Liver (tissue), 9 donors: ENCODE measurements around the gene DNAJC4. TPM values are rescaled to one million over a fixed set of nuclear protein-coding genes. Genes with fewer than 3 reads are reported as not detected.

ENCODE experiments used
- DNase-seq: peaks from one replicate; pipeline ENCODE4 v3.0.0-alpha.2; 2017; ENCODE audit warnings: low spot score
- H3K27ac ChIP-seq, 2 donors: one replicate each; pipeline ENCODE4 v1.7.0; 2013; ENCODE audit warnings: inconsistent platforms in 2 of 2, low read length in 2 of 2, control low read depth in 1 of 2, low read depth in 1 of 2, mild to moderate bottlenecking in 1 of 2
- H3K27me3 ChIP-seq, 4 donors: one replicate each; pipeline versions ENCODE4 v1.6.1 to v1.7.0; 2013; ENCODE audit warnings: low read length in 3 of 4, inconsistent platforms in 1 of 4, mild to moderate bottlenecking in 1 of 4, moderate library complexity in 1 of 4; ENCODE audit not compliant: control insufficient read depth in 4 of 4, insufficient read depth in 4 of 4
- H3K36me3 ChIP-seq, 4 donors: one replicate each; pipeline versions ENCODE4 v1.6.1 to v1.7.0; 2013; ENCODE audit warnings: low read length in 3 of 4, mild to moderate bottlenecking in 3 of 4, low read depth in 1 of 4, moderate library complexity in 1 of 4; ENCODE audit not compliant: control insufficient read depth in 4 of 4, insufficient read depth in 3 of 4
- H3K4me1 ChIP-seq, 4 donors: one replicate each; pipeline versions ENCODE4 v1.6.1 to v1.7.0; 2013; ENCODE audit warnings: low read length in 3 of 4, mild to moderate bottlenecking in 3 of 4, moderate library complexity in 1 of 4; ENCODE audit not compliant: control insufficient read depth in 4 of 4, insufficient read depth in 4 of 4
- H3K4me3 ChIP-seq, 3 donors: one replicate each; pipeline versions ENCODE4 v1.6.1 to v1.7.0; 2013; ENCODE audit warnings: low read length in 3 of 3, control low read depth in 1 of 3, low read depth in 1 of 3, mild to moderate bottlenecking in 1 of 3
- H3K9ac ChIP-seq, 2 donors: one replicate each; pipeline ENCODE4 v1.7.0; 2013; ENCODE audit warnings: low read length in 2 of 2, mild to moderate bottlenecking in 2 of 2, moderate library complexity in 2 of 2, control low read depth in 1 of 2, low read depth in 1 of 2
- H3K9me3 ChIP-seq, 4 donors: one replicate each; pipeline versions ENCODE4 v1.6.1 to v1.7.0; 2013; ENCODE audit warnings: low read length in 3 of 4; ENCODE audit not compliant: control insufficient read depth in 4 of 4
- EGR1 ChIP-seq, 2 donors: IDR thresholded peaks; 2 replicates each; pipeline ENCODE4 v1.6.1; 2016 to 2018; ENCODE audit warnings: antibody characterized with exemption in 2 of 2, low read depth in 2 of 2
- FOXA1 ChIP-seq: IDR thresholded peaks from 2 replicates; pipeline ENCODE4 v1.6.1; 2016; ENCODE audit warnings: antibody characterized with exemption
- FOXA2 ChIP-seq: IDR thresholded peaks from 2 replicates; pipeline ENCODE4 v1.6.1; 2016; ENCODE audit warnings: antibody characterized with exemption
- GABPA ChIP-seq, 2 donors: IDR thresholded peaks in 1 of 2; conservative IDR thresholded peaks in 1 of 2; 2 replicates each; pipeline ENCODE4 v1.6.1; 2016; ENCODE audit warnings: antibody characterized with exemption in 2 of 2, mild to moderate bottlenecking in 1 of 2, moderate library complexity in 1 of 2
- HNF4A ChIP-seq, 2 donors: conservative IDR thresholded peaks; 2 replicates each; pipeline ENCODE4 v1.6.1; 2016; ENCODE audit warnings: antibody characterized with exemption in 2 of 2, mild to moderate bottlenecking in 2 of 2
- HNF4G ChIP-seq: IDR thresholded peaks from 2 replicates; pipeline ENCODE4 v1.6.1; 2016; ENCODE audit warnings: antibody characterized with exemption
- JUND ChIP-seq, 2 donors: IDR thresholded peaks; 2 replicates each; pipeline ENCODE4 v1.6.1; 2016; ENCODE audit warnings: antibody characterized with exemption in 2 of 2
- NR2F2 ChIP-seq: IDR thresholded peaks from 2 replicates; pipeline ENCODE4 v1.6.1; 2016; ENCODE audit warnings: antibody characterized with exemption
- RAD21 ChIP-seq, 2 donors: IDR thresholded peaks; 2 replicates each; pipeline ENCODE4 v1.6.1; 2016; ENCODE audit warnings: antibody characterized with exemption in 2 of 2, mild to moderate bottlenecking in 2 of 2
- RXRA ChIP-seq, 2 donors: IDR thresholded peaks; 2 replicates each; pipeline ENCODE4 v1.6.1; 2017 to 2018; ENCODE audit warnings: antibody characterized with exemption in 2 of 2, mild to moderate bottlenecking in 1 of 2
- SP1 ChIP-seq: IDR thresholded peaks from 2 replicates; pipeline ENCODE4 v1.6.1; 2018; ENCODE audit warnings: antibody characterized with exemption, mild to moderate bottlenecking
- TAF1 ChIP-seq: conservative IDR thresholded peaks from 2 replicates; pipeline ENCODE4 v1.6.1; 2016; ENCODE audit warnings: antibody characterized with exemption, mild to moderate bottlenecking
- YY1 ChIP-seq: IDR thresholded peaks from 2 replicates; pipeline ENCODE4 v1.6.1; 2016; ENCODE audit warnings: antibody characterized with exemption, mild to moderate bottlenecking
- WGBS: extraction: QIAGEN DNeasy Blood & Tissue Kit; methylation state at CpG from one replicate; pipeline ENCODE4 v1.1.7; 2013; 5-methylcytosine and 5-hydroxymethylcytosine counted together
- polyA plus RNA-seq, 2 donors: library from polyadenylated mRNA; stranded (reverse) in 1 of 2; unstranded in 1 of 2; fragments of 200-250 nt in 1 of 2; fragments of >200 nt in 1 of 2; fragmentation: Nextera tagmentation in 1 of 2; extraction: Ambion mirVana in 1 of 2; gene quantifications; one replicate each; pipeline versions ENCODE4 v1.2.1 to v1.2.3, GENCODE V29; 2013 to 2015
- total RNA-seq, 2 donors: library from RNA; depleted of rRNA; stranded (reverse); fragments of >200 nt; gene quantifications; one replicate each; pipeline ENCODE4 v1.2.3, GENCODE V29; 2014
- TF ChIP-seq, protein P1 (sequence below): IDR thresholded peaks from 2 replicates; pipeline ENCODE4 v1.6.1; 2016; ENCODE audit warnings: antibody characterized with exemption
- TF ChIP-seq, protein P2 (sequence below): IDR thresholded peaks from 2 replicates; pipeline ENCODE4 v1.6.1; 2016; ENCODE audit warnings: antibody characterized with exemption, mild to moderate bottlenecking
- TF ChIP-seq, protein P3 (sequence below): fragments of 150-350 bp; IDR thresholded peaks from 2 replicates; pipeline ENCODE4 v1.5.1; 2017; ENCODE audit warnings: improper control_type of control experiment, low read depth, low read length; ENCODE audit not compliant: missing input control
- TF ChIP-seq, protein P4 (sequence below): IDR thresholded peaks from 2 replicates; pipeline ENCODE4 v1.6.1; 2016; ENCODE audit warnings: antibody characterized with exemption
- TF ChIP-seq, protein P5 (sequence below): IDR thresholded peaks from 2 replicates; pipeline ENCODE4 v1.6.1; 2016; ENCODE audit warnings: antibody characterized with exemption
- donor health status: healthy.
- donor health status: healthy.
- donor health status: healthy.
- donor health status: healthy.
- donor health status: healthy.

DNAJC4 gene
- total and polyA plus RNA-seq, 4 donors: 8.5 to 25.9 (median 23.5) TPM

DNA sequence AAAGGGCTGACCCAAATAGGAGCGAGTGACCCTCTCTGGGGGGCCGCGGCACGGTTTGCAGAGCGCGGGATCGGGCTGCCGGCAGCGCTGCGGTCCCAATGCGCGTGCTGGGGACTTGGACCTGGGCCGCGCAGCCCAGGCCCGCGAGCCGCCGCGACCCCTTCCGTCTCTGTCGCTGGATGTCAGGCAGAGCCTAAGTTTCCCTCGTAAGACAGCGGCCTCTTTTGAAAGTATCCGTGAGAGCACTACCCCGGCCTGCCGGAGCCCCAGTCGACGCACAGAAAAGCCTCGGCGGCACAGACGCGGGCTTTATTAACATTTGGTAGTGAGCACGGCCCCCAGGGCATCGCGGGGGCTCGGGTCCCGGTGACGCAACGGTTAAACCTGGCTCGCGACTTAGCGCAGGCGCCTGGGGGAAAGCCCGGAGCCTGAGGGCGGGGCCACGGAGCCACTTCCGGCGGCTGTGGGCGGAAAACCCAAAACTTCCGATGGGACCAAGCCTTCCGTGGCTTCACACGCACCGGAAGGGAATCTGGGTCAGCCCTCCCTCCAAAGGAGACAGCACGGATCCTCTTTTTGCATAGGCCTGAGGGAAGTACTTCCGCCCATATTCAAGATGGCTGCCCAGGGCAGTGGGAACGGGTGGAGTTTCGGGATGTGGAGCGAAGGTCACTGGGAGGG, 39.3 kb downstream of the DNAJC4 start:
- no peaks in the 10 kb centered on the region for H3K27me3 ChIP-seq
- no peaks in the 10 kb centered on the region for H3K9me3 ChIP-seq
- TF ChIP-seq HNF4A (conservative IDR thresholded peaks at IDR 0.05): peak; percentile 50 to 53
- no peak for TF ChIP-seq FOXA2
- TF ChIP-seq TAF1: no peak
- TF ChIP-seq, protein P1, sequence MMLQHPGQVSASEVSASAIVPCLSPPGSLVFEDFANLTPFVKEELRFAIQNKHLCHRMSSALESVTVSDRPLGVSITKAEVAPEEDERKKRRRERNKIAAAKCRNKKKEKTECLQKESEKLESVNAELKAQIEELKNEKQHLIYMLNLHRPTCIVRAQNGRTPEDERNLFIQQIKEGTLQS: peak; percentile 72
- TF ChIP-seq, protein P2, sequence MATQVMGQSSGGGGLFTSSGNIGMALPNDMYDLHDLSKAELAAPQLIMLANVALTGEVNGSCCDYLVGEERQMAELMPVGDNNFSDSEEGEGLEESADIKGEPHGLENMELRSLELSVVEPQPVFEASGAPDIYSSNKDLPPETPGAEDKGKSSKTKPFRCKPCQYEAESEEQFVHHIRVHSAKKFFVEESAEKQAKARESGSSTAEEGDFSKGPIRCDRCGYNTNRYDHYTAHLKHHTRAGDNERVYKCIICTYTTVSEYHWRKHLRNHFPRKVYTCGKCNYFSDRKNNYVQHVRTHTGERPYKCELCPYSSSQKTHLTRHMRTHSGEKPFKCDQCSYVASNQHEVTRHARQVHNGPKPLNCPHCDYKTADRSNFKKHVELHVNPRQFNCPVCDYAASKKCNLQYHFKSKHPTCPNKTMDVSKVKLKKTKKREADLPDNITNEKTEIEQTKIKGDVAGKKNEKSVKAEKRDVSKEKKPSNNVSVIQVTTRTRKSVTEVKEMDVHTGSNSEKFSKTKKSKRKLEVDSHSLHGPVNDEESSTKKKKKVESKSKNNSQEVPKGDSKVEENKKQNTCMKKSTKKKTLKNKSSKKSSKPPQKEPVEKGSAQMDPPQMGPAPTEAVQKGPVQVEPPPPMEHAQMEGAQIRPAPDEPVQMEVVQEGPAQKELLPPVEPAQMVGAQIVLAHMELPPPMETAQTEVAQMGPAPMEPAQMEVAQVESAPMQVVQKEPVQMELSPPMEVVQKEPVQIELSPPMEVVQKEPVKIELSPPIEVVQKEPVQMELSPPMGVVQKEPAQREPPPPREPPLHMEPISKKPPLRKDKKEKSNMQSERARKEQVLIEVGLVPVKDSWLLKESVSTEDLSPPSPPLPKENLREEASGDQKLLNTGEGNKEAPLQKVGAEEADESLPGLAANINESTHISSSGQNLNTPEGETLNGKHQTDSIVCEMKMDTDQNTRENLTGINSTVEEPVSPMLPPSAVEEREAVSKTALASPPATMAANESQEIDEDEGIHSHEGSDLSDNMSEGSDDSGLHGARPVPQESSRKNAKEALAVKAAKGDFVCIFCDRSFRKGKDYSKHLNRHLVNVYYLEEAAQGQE: peak; percentile 87
- no peak for TF ChIP-seq HNF4G
- peak; percentile 34 to 80 for TF ChIP-seq JUND (IDR thresholded peaks at IDR 0.05)
- TF ChIP-seq EGR1 (IDR thresholded peaks at IDR 0.05; ENCODE audit: low read depth in 2 of 2): peak; percentile 90 to 91
- peak; percentile 97 to 99 for TF ChIP-seq GABPA (IDR thresholded peaks at IDR 0.05 in 1 of 2, conservative IDR thresholded peaks at IDR 0.05 in 1 of 2)
- TF ChIP-seq NR2F2: peak; percentile 93
- TF ChIP-seq YY1: peak; percentile 100
- TF ChIP-seq RXRA (IDR thresholded peaks at IDR 0.05): peak; percentile 92 to 96
- TF ChIP-seq, protein P3, sequence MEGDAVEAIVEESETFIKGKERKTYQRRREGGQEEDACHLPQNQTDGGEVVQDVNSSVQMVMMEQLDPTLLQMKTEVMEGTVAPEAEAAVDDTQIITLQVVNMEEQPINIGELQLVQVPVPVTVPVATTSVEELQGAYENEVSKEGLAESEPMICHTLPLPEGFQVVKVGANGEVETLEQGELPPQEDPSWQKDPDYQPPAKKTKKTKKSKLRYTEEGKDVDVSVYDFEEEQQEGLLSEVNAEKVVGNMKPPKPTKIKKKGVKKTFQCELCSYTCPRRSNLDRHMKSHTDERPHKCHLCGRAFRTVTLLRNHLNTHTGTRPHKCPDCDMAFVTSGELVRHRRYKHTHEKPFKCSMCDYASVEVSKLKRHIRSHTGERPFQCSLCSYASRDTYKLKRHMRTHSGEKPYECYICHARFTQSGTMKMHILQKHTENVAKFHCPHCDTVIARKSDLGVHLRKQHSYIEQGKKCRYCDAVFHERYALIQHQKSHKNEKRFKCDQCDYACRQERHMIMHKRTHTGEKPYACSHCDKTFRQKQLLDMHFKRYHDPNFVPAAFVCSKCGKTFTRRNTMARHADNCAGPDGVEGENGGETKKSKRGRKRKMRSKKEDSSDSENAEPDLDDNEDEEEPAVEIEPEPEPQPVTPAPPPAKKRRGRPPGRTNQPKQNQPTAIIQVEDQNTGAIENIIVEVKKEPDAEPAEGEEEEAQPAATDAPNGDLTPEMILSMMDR: no peak
- TF ChIP-seq, protein P4, sequence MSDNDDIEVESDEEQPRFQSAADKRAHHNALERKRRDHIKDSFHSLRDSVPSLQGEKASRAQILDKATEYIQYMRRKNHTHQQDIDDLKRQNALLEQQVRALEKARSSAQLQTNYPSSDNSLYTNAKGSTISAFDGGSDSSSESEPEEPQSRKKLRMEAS: peak; percentile 93
- TF ChIP-seq RAD21 (IDR thresholded peaks at IDR 0.05): peak; percentile 15 to 36
- TF ChIP-seq FOXA1: peak; percentile 72
- TF ChIP-seq, protein P5, sequence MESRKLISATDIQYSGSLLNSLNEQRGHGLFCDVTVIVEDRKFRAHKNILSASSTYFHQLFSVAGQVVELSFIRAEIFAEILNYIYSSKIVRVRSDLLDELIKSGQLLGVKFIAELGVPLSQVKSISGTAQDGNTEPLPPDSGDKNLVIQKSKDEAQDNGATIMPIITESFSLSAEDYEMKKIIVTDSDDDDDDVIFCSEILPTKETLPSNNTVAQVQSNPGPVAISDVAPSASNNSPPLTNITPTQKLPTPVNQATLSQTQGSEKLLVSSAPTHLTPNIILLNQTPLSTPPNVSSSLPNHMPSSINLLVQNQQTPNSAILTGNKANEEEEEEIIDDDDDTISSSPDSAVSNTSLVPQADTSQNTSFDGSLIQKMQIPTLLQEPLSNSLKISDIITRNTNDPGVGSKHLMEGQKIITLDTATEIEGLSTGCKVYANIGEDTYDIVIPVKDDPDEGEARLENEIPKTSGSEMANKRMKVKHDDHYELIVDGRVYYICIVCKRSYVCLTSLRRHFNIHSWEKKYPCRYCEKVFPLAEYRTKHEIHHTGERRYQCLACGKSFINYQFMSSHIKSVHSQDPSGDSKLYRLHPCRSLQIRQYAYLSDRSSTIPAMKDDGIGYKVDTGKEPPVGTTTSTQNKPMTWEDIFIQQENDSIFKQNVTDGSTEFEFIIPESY: peak; percentile 93
- TF ChIP-seq SP1: peak; percentile 98
- peak; percentile 94 for DNase-seq
- peak overlapping the region; percentile 98 to 99 for H3K27ac ChIP-seq
- under 1% methylated on average over 58 of the region's 58 CpGs for WGBS
- peaks cover 0 to 7% (median 2%) of the 10 kb centered on the region in 4 donors for H3K36me3 ChIP-seq
- H3K4me1 ChIP-seq: peaks cover 11 to 40% (median 27%) of the 10 kb centered on the region in 4 donors
- H3K4me3 ChIP-seq: peak overlapping the region; percentile 71 to 97 (median 96)
- peak overlapping the region; percentile 64 to 95 for H3K9ac ChIP-seq
